Stimulated activated effector memory CD8-positive, alpha-beta T cell treated with anti-CD3 and anti-CD28 coated beads, Interleukin-12 subunit alpha, Interleukin-12 subunit beta, amount 100 ng/mL, for 72 hours (primary cell): ENCODE data around the gene OR2T8.
A peak's percentile ranks its signal among the peaks of the same experiment; 100 is the strongest.
"Not testable (repeated sequence)": the region's sequence is repeated elsewhere in the genome, so short reads cannot be mapped to it uniquely, and the experiment has no call there.

Experiments
- ATAC-seq: fragments of 150-1000 bp; cut with Tn5 transposase; 2 replicates; pipeline ENCODE4 v1.10.0; 2021
- DNase-seq, 2 donors: peaks; one replicate each; pipeline ENCODE4 v3.0.0; 2021 to 2022; ENCODE audit warnings: low spot score in 2 of 2
- H3K27ac Mint-ChIP-seq: one replicate; pipeline ENCODE4 v1.8.0; 2022; ENCODE audit warnings: mild to moderate bottlenecking, mixed read lengths
- H3K36me3 Mint-ChIP-seq: one replicate; pipeline ENCODE4 v1.8.0; 2022; ENCODE audit warnings: mild to moderate bottlenecking, mixed read lengths
- H3K4me1 Mint-ChIP-seq: one replicate; pipeline ENCODE4 v1.8.0; 2022; ENCODE audit warnings: mixed read lengths
- H3K4me3 Mint-ChIP-seq: one replicate; pipeline ENCODE4 v1.8.0; 2022; ENCODE audit warnings: mild to moderate bottlenecking, mixed read lengths
- H3K9me3 Mint-ChIP-seq: one replicate; pipeline ENCODE4 v1.8.0; 2022; ENCODE audit warnings: mixed read lengths

The OR2T8 gene

DNA sequence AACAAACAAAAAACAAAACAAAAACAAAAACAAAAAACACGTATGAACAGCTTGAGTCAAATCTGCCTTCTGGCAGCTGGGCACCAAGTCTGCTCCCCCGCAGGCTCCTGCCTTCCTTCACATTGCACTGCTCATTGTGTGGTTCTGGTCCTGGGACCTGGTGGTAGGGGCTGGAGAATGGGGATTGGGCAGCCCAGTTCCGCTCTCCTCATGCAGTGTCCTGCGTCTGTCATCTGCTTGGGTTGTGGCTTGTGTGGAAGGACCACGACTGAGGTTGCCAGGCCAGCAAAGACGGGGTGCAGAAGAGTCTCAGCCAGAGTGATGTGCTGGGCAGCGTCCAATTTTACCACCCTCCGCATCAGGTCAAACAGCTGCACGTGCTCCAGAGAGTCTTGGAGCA lies 15.7 kb downstream of the OR2T8 start:
- Mint-ChIP-seq H3K36me3 (no peaks in the 10 kb centered on the region), H3K27ac (no peak overlapping the region), H3K9me3 (peaks cover 6% of the 10 kb centered on the region), H3K4me1 (peaks cover 4% of the 10 kb centered on the region), H3K4me3 (no peak overlapping the region)
- no peak for DNase-seq
- no peak for ATAC-seq

DNA sequence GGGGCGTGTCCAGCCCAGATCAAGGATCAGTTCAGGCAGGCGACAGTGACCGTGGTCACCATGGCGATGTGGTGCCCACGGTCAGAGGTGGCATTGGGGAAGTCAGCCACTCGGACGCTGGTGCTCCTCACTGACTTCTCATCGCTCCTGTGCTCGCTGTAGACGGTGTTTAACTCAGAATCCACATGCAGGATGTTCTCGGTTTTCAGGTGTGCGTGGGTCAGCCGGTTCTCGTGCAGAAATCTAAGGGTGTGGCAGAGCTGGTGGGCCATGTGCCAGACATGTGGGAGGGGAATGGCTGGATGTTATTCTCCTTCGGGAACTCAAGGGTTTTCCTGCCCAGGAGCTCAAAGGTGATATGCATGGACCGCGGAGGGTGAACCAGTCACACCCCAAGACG lies 16.4 kb downstream of the OR2T8 start:
- Mint-ChIP-seq H3K4me3 (no peak overlapping the region), H3K36me3 (no peaks in the 10 kb centered on the region), H3K4me1 (peaks cover 4% of the 10 kb centered on the region), H3K9me3 (peaks cover 6% of the 10 kb centered on the region), H3K27ac (no peak overlapping the region)
- ATAC-seq, result no peak
- no peak for DNase-seq

DNA sequence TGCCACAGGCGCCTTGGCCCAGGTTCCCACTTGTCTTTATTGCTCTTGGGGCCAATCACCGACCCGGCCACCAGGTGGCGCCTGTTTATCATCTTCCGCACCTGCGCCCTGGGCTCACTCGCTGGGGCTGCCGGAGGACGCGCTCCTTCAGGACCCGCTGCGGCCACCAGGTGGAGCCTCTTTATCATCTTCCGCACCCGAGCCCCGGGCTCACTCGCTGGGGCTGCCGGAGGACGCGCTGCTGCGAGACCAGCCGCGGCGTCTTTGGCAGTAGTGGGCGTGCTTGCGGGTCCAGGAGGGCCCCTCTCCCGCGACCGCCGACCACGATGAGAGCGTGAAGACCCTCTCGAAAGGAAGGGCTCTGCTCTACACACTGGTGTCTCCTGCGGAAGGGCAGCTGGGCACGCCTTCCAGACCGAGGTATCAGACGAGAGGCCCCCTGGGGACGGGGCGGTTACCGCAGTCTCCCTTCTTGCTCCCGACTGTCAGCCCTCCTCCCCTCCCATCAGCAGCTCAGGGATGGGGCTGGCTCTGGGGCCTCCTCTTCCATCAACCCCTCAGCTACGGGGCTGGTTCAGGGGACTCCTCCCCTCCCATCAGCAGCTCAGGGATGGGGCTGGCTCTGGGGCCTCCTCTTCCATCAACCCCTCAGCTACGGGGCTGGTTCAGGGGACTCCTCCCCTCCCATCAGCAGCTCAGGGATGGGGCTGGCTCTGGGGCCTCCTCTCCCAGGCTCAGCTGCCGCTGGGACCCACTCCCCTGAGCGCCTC lies 17.1 kb downstream of the OR2T8 start:
- ATAC-seq, result peak; percentile 98
- peak; percentile 61 to 91 for DNase-seq
- not testable (repeated sequence) for H3K27ac Mint-ChIP-seq, H3K4me1 Mint-ChIP-seq, H3K36me3 Mint-ChIP-seq, H3K9me3 Mint-ChIP-seq
- peak overlapping the region; percentile 52 for H3K4me3 Mint-ChIP-seq

DNA sequence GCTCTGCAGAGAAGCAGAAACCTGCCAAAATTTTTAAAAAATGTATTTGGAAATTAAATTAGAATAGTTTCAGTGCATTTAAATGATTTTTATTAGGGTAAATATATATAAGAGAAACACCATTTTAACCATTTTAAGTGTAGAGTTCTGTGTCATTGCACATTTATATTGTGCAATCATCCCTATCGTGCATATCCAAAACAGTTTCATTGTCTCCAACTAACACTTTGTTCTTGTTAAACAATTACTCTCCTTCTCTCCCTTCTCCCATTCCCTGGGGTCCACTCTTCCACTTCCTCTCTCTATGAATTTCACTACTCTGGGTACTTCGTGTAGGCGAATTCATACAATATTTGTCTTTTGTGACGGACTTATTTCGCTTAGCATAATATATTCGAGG lies 22.6 kb downstream of the OR2T8 start:
- Mint-ChIP-seq H3K4me1 (no peaks in the 10 kb centered on the region), H3K4me3 (no peak overlapping the region), H3K36me3 (no peaks in the 10 kb centered on the region), H3K9me3 (peaks cover 9% of the 10 kb centered on the region), H3K27ac (no peak overlapping the region)
- no peak for DNase-seq
- no peak for ATAC-seq

DNA sequence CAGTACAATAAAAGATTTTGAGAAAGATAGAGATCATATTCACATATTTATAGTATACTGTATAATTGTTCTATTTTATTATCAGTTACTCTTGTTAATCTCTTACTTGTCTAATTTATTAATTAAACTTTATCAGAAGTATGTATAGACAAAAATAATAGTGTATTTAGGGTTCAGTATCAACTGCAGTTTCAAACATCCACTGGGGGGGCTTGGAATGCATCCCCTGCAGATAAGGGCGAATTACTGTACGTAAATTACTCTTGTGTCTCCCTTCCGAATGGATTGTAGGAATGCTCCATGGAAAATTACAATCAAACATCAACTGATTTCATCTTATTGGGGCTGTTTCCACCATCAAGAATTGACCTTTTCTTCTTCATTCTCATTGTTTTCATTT lies 28.5 kb downstream of the OR2T8 start, which contains the start of gene OR2L8:
TSS of gene OR2L8 (plus strand) at position 301 of the 400 bp plus-strand sequence. CDS start at position 301, 0 bp downstream.
- ATAC-seq (no peak), DNase-seq (no peak)
- Mint-ChIP-seq H3K36me3 (no peaks in the 10 kb centered on the region), H3K27ac (no peak within 1 kb of the TSS), H3K4me3 (no peak within 1 kb of the TSS), H3K9me3 (peaks cover 5% of the 10 kb centered on the region), H3K4me1 (no peaks in the 10 kb centered on the region)

DNA sequence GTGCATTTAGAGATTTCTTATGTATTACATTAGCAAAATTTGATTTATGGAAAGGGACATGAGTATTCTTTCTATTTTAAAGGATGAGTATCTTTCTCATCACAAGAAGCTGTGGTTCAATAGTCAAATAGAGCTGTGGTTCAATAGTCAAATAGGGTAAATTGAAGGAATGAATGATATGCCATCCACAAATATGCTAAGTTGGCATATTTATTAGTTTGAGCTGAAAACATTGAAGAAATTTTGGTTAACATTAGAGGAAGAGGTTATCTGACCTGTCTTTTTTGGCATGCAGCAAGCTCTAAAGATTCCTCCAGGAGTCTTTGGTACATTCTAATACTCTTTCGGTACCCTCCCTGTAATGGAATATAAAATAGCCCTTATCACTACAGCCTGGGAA lies 33.4 kb downstream of the OR2T8 start:
- Mint-ChIP-seq H3K36me3 (no peaks in the 10 kb centered on the region), H3K4me1 (no peaks in the 10 kb centered on the region), H3K4me3 (no peak overlapping the region), H3K27ac (no peak overlapping the region), H3K9me3 (peaks cover 5% of the 10 kb centered on the region)
- ATAC-seq, result no peak
- no peak for DNase-seq

DNA sequence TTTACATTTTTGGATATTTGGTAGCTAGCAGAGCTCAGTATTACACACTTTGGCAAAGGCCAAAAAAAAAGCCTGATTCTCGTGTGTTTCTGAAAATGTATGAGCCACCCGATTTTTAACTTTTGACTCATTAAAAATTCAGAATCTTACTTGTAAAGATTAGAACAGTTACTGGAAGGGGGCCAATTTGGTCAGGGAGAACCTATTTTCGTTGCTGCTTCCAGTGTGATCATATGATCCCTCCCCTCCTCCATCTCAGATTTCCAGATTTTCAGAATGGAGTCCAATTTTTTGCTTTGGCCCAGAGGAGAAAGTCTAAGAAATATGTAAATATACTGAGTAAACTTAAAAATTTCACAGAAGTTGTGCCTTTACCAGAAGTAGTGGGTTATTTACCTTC lies 41.7 kb downstream of the OR2T8 start:
- Mint-ChIP-seq H3K9me3 (peaks cover 20% of the 10 kb centered on the region), H3K36me3 (no peaks in the 10 kb centered on the region), H3K4me1 (no peaks in the 10 kb centered on the region), H3K4me3 (no peak overlapping the region), H3K27ac (no peak overlapping the region)
- DNase-seq, result no peak
- ATAC-seq, result no peak

DNA sequence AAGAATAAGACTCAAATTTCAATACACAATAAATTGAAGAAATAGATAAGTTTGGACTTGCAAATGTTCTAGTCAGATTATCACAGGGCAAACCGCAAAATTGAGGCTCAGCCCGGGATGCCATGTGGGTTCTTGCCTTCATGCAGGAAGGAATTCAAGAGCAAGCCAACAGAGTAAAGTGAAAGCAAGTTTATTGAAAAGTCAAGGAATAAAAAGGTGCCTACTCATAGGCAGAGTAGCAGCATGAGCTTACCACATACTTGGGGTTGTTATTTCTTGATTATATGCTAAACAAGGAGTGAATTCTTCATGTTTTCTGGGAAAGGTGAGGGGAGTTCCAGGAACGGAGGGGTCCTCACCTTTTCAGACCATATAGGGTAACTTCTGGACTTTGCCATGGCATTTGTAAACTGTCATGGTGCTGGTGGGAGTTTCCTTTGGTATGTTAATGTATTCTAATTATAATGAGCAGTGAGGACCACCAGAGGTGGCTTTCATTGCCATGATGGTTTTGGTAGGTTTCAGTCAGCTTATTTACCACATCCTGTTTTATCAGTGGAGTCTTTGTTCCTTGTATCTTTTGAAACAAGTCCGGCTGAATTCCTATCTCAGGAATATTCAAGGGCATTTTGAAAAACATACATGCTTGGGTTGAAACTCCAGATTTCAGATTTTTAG lies 43.0 kb downstream of the OR2T8 start:
- H3K4me3 Mint-ChIP-seq, result no peak overlapping the region
- H3K27ac Mint-ChIP-seq, result no peak overlapping the region
- peaks cover 20% of the 10 kb centered on the region for H3K9me3 Mint-ChIP-seq
- no peaks in the 10 kb centered on the region for H3K4me1 Mint-ChIP-seq
- no peaks in the 10 kb centered on the region for H3K36me3 Mint-ChIP-seq
- no peak for ATAC-seq
- no peak for DNase-seq

DNA sequence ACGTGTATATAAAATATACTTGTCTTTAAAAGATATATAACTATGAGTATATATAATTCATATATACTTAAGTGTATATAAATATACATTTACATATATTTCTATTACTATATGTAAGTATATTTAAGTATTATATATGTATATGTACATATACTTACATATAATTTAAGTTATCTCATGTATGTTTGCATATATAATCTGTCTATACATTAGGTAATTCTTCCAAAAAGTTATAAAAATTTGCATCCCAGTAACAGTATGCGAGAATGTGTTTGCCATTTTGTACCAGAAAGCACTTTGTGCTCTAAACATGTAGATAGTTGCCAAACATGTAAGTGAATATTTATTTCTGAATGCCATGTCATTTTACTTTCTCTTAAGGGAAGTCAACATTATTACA lies 44.9 kb downstream of the OR2T8 start, which contains the start of gene OR2AK2:
TSS of gene OR2AK2 (plus strand) at position 301 of the 400 bp plus-strand sequence. CDS start 144 bp downstream, outside the sequence.
- no peak within 1 kb of the TSS for H3K4me3 Mint-ChIP-seq
- H3K27ac Mint-ChIP-seq, result no peak within 1 kb of the TSS
- H3K36me3 Mint-ChIP-seq, result no peaks in the 10 kb centered on the region
- ATAC-seq (no peak), DNase-seq (no peak)
- H3K9me3 Mint-ChIP-seq, result peaks cover 18% of the 10 kb centered on the region
- H3K4me1 Mint-ChIP-seq, result no peaks in the 10 kb centered on the region

DNA sequence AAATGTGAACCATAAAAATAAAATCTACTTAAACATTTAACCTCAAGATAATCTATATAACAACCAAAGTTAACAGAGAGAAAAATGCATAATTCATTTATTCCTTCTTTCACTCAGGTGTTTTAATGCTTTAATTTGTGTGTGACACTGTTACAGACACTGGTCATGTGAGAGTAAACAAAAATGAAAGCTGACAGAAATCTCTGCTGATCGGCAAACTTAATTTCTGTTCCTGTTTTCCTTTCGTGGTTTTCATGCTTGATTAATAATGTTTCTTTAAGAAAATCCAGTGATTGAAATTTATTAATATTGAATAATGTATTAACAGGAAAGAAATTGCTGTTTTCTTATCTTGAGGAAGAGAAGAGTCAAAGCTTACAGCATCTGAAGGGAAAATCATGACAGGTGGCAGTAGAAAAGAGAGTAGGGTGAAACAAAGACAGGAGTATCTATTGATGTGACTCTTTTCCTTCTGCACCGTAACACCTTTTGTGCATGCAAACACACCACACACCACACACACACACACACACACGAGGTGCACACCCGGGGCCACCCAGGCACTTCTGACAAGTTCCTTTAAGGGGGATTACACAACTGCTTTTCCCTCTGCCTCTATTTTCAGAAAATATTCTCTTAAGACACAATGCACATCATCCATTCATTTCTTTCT lies 46.6 kb downstream of the OR2T8 start:
- DNase-seq (no peak), ATAC-seq (no peak)
- Mint-ChIP-seq H3K9me3 (peaks cover 13% of the 10 kb centered on the region), H3K4me3 (no peak overlapping the region), H3K4me1 (no peaks in the 10 kb centered on the region), H3K27ac (no peak overlapping the region), H3K36me3 (no peaks in the 10 kb centered on the region)
